Gastrocnemius medialis (tissue), 4 donors: Measurements from ENCODE around the gene DUSP15. TPM values are rescaled to one million over a fixed set of nuclear protein-coding genes. Genes with fewer than 3 reads are reported as not detected.

ENCODE experiments used
- ATAC-seq, 2 donors: fragments of 150-250 bp; one replicate each; pipeline ENCODE4 v1.9.1; 2016
- DNase-seq, 2 donors: peaks; one replicate each; pipeline ENCODE4 v3.0.0-alpha.2; 2019
- H3K27ac ChIP-seq, 4 donors: fragments of 200-600 bp; sonication (generic); 1 replicate in 1 of 4; 2 replicates in 3 of 4; pipeline ENCODE4 v1.5.1; 2016 to 2018; ENCODE audit warnings: mild to moderate bottlenecking in 2 of 4, moderate library complexity in 1 of 4
- H3K27me3 ChIP-seq, 3 donors: fragments of 200-600 bp; sonication (generic) in 2 of 3; 1 replicate in 1 of 3; 2 replicates in 2 of 3; pipeline versions ENCODE4 v1.5.1 to v1.6.0; 2016 to 2019; ENCODE audit warnings: mild to moderate bottlenecking in 1 of 3, moderate library complexity in 1 of 3
- H3K36me3 ChIP-seq, 2 donors: fragments of 200-600 bp; sonication (generic) in 1 of 2; one replicate each; pipeline ENCODE4 v1.5.1; 2017 to 2018
- H3K4me1 ChIP-seq, 2 donors: fragments of 200-600 bp; sonication (generic) in 1 of 2; one replicate each; pipeline ENCODE4 v1.5.1; 2016 to 2017; ENCODE audit warnings: mild to moderate bottlenecking in 2 of 2
- H3K4me3 ChIP-seq, 4 donors: fragments of 200-600 bp; sonication (generic) in 3 of 4; 1 replicate in 1 of 4; 2 replicates in 3 of 4; pipeline ENCODE4 v1.5.1; 2016 to 2019; ENCODE audit warnings: mild to moderate bottlenecking in 2 of 4
- H3K9me3 ChIP-seq, 3 donors: fragments of 200-600 bp; sonication (generic) in 2 of 3; 1 replicate in 1 of 3; 2 replicates in 2 of 3; pipeline ENCODE4 v1.5.1; 2016 to 2019
- CTCF ChIP-seq, 5 experiments: fragments of 450-650 bp in 3 of 5; fragments of 200-600 bp in 2 of 5; sonication (generic) in 2 of 5; IDR thresholded peaks in 4 of 5; conservative IDR thresholded peaks in 1 of 5; 1 replicate in 4 of 5; 2 replicates in 1 of 5; pipeline ENCODE4 v1.5.1; 2016 to 2019; ENCODE audit warnings: antibody characterized with exemption in 5 of 5, mild to moderate bottlenecking in 3 of 5, moderate library complexity in 3 of 5
- POLR2A ChIP-seq, 2 donors: fragments of 450-650 bp; IDR thresholded peaks; one replicate each; pipeline ENCODE4 v1.6.1; 2017; ENCODE audit warnings: antibody characterized with exemption in 2 of 2, mild to moderate bottlenecking in 2 of 2, moderate library complexity in 2 of 2
- in situ Hi-C, 4 donors: fragments of 200-750 bp; cut with MboI; loops; one replicate each; pipeline versions ENCODE4 v1.15.0 to v1.8.0; 2017; ENCODE audit warnings: low sequenced_read_pairs in 4 of 4
- intact Hi-C: fragments of 100-400 bp; cut with DNase I; formaldehyde crosslinking; loops from one replicate; pipeline ENCODE4 v1.15.1; 2023; ENCODE audit warnings: low total_unique reads
- total RNA-seq, 4 donors: library from RNA; depleted of rRNA; stranded (reverse); fragments of >200 nt; gene quantifications; one replicate each; pipeline versions ENCODE4 v1.1.0 to v1.2.3, GENCODE V29; 2016

The DUSP15 gene
- total RNA-seq, 4 donors from 2014 or later, result 1.1 TPM; not detected in 3

GRCh38 chr20:31853481-31853880 is 16.8 kb downstream of the DUSP15 start:
- TF ChIP-seq CTCF (IDR thresholded peaks at IDR 0.05 in 4 of 5, conservative IDR thresholded peaks at IDR 0.05 in 1 of 5) (no peak), POLR2A (IDR thresholded peaks at IDR 0.05) (no peak)
- H3K27ac ChIP-seq, result no peak overlapping the region
- in situ Hi-C loops, result loop anchor here in 3 of 4 donors (10.0 kb wide), 2 partner anchors 101 to 181 kb away; partner anchors contain the start of gene PDRG1 (in 3 of the 3)
- DNase-seq (no peak), ATAC-seq (no peak)
- peaks cover 0 to 3% of the 10 kb centered on the region in 2 donors for H3K4me1 ChIP-seq
- H3K9me3 ChIP-seq, result no peaks in the 10 kb centered on the region
- H3K27me3 ChIP-seq, result peaks cover 0 to 19% (median 12%) of the 10 kb centered on the region in 3 donors
- H3K36me3 ChIP-seq, result no peaks in the 10 kb centered on the region
- intact Hi-C loops, result loop anchor here (5.0 kb wide), 1 partner anchor 179 kb away; no protein-coding TSS in a partner anchor
- no peak overlapping the region for H3K4me3 ChIP-seq

DNA sequence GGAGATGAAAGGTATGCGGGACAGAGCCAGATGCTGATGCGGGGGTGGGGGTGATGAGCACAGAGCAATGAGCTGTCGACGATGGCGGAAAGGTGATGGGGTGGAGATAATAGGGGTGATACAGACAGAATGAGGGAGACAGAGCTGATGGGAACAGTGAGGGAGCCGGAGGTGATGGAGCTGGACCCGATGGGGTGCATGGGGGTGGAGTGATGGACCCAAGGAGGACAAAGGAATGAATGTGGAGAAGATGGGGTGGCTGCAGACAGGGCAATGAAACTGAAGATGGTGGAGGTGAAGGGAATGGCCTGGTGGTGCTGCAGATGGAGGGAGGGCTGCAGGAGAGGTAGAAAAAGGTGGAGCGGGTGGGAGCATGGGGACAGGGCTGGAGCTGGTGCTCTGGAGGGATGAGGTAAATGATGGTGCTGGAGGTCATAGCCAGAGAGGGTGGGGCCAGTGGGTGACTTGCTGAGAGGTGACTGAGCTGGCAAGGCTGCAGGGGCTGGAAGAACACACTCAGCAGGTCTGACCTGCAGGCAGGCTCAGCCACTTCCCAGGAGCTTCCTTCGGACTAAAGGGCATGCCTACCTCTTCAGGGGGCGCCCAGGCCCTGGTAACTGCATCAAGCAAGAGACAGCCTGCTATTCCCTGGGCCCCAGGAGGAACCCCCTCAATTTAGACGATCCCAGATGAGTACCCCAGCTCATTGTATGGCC is 18.9 kb downstream of the DUSP15 start:
- no peak for DNase-seq

DNA sequence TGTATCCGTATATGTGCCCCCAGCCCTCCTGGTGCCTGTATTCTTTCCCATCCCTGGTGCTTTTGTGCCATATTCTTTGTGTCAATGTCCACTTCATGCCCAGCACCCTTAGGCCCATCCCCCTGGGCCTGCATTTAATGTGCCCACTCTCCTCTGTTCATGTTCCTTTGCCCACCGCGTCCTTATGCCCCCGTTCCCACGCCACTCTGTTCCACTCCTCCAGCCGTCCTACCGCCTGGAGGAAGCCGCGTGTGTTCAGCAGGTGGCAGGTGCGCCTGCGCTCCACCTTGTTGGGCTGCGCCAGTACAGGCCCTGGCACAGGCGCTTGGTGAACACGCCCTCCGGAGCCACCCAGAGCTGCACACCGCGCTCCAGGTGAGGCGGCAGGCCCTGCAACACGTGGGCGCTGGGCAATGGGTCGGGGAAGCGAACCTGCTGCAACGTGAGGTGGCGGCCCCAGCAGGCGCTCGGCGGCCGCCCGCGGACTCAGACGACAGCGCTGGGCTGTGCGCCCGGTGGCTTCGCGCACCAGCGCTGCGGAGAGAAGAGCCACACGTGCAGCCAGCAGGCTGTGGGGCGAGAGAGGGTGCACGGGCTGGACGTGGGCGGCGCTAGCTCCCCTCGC is 20.9 kb downstream of the DUSP15 start:
- no peak for ATAC-seq
- H3K9me3 ChIP-seq, result no peaks in the 10 kb centered on the region
- in situ Hi-C loops (loop anchor here in 1 of 4 donors (25.0 kb wide), 1 partner anchor 112 kb away; the partner anchor contains the start of gene TPX2), intact Hi-C loops (no loop called here)
- peaks cover 3 to 11% of the 10 kb centered on the region in 2 donors for H3K4me1 ChIP-seq
- no peak for DNase-seq
- no peak overlapping the region for H3K27ac ChIP-seq
- peaks cover 0 to 9% (median 4%) of the 10 kb centered on the region in 3 donors for H3K27me3 ChIP-seq
- H3K4me3 ChIP-seq, result no peak overlapping the region
- no peak for TF ChIP-seq POLR2A (IDR thresholded peaks at IDR 0.05)
- no peak for TF ChIP-seq CTCF (IDR thresholded peaks at IDR 0.05 in 4 of 5, conservative IDR thresholded peaks at IDR 0.05 in 1 of 5)
- H3K36me3 ChIP-seq, result no peaks in the 10 kb centered on the region

More for the DNA sequence above, 18.9 kb downstream of the DUSP15 start:
- H3K4me3 ChIP-seq, result no peak overlapping the region
- H3K4me1 ChIP-seq, result peaks cover under 1 to 3% of the 10 kb centered on the region in 2 donors
- ATAC-seq, result no peak
- intact Hi-C loops, result loop anchor here (5.0 kb wide), 1 partner anchor 181 kb away; no protein-coding TSS in a partner anchor
- peaks cover 0 to 9% (median 4%) of the 10 kb centered on the region in 3 donors for H3K27me3 ChIP-seq
- no peaks in the 10 kb centered on the region for H3K9me3 ChIP-seq
- H3K36me3 ChIP-seq, result no peaks in the 10 kb centered on the region
- TF ChIP-seq POLR2A (IDR thresholded peaks at IDR 0.05), result no peak
- no peak for TF ChIP-seq CTCF (IDR thresholded peaks at IDR 0.05 in 4 of 5, conservative IDR thresholded peaks at IDR 0.05 in 1 of 5)
- no peak overlapping the region for H3K27ac ChIP-seq
- in situ Hi-C loops, result loop anchor here in 3 of 4 donors (10.0 kb wide), 2 partner anchors 103 to 183 kb away; partner anchors contain the start of gene PDRG1 (in 3 of the 3)

GRCh38 chr20:31848088-31848999 is 22.0 kb downstream of the DUSP15 start:
- H3K9me3 ChIP-seq, result no peaks in the 10 kb centered on the region
- in situ Hi-C loops (loop anchor here in 1 of 4 donors (25.0 kb wide), 1 partner anchor 111 kb away; the partner anchor contains the start of gene TPX2), intact Hi-C loops (no loop called here)
- no peak for ATAC-seq
- no peak for TF ChIP-seq CTCF (IDR thresholded peaks at IDR 0.05 in 4 of 5, conservative IDR thresholded peaks at IDR 0.05 in 1 of 5)
- TF ChIP-seq POLR2A (IDR thresholded peaks at IDR 0.05), result no peak
- no peak for DNase-seq
- H3K4me1 ChIP-seq, result peaks cover 3 to 11% of the 10 kb centered on the region in 2 donors
- H3K27ac ChIP-seq, result no peak overlapping the region
- no peak overlapping the region for H3K4me3 ChIP-seq
- H3K36me3 ChIP-seq, result no peaks in the 10 kb centered on the region
- peaks cover 0 to 9% (median 4%) of the 10 kb centered on the region in 3 donors for H3K27me3 ChIP-seq
